Measurements from ENCODE around the gene KDELR1.

Gene KDELR1

GRCh38 chr19:48391100-48392005, at the start of gene KDELR1:
Gene KDELR1 (minus strand): TSS chr19:48391551. CDS start chr19:48391358, 193 bp downstream.
- in situ Hi-C loops (cut with MboI; ENCODE audit: low sequenced_read_pairs, unreplicated experiment): no loop called here
- peak; percentile 94 for DNase-seq (ENCODE audit: low spot score)
- TF ChIP-seq CTCF (IDR thresholded peaks at IDR 0.05; ENCODE audit: borderline replicate concordance, control extremely low read depth, extremely low read depth, insufficient read depth, missing control alignments): peak; percentile 90

GRCh38 chr19:48436586-48436985, 45.2 kb upstream of the KDELR1 start:
- no peak for TF ChIP-seq CTCF (IDR thresholded peaks at IDR 0.05; ENCODE audit: borderline replicate concordance, control extremely low read depth, extremely low read depth, insufficient read depth, missing control alignments)
- DNase-seq (ENCODE audit: low spot score): no peak
- in situ Hi-C loops (cut with MboI; ENCODE audit: low sequenced_read_pairs, unreplicated experiment): no loop called here

- no peak for TF ChIP-seq CTCF (IDR thresholded peaks at IDR 0.05; ENCODE audit: borderline replicate concordance, control extremely low read depth, extremely low read depth, insufficient read depth, missing control alignments)
- in situ Hi-C loops (cut with MboI; ENCODE audit: low sequenced_read_pairs, unreplicated experiment): no loop called here
- DNase-seq (ENCODE audit: low spot score): no peak
Observed at GRCh38 chr19:48433337-48433736, 42.0 kb upstream of the KDELR1 start.

- in situ Hi-C loops (cut with MboI; ENCODE audit: low sequenced_read_pairs, unreplicated experiment): no loop called here
- no peak for TF ChIP-seq CTCF (IDR thresholded peaks at IDR 0.05; ENCODE audit: borderline replicate concordance, control extremely low read depth, extremely low read depth, insufficient read depth, missing control alignments)
- no peak for DNase-seq (ENCODE audit: low spot score)
Observed at GRCh38 chr19:48428670-48429069, 37.3 kb upstream of the KDELR1 start.

GRCh38 chr19:48424694-48425219, 33.4 kb upstream of the KDELR1 start:
- peak; percentile 71 for DNase-seq (ENCODE audit: low spot score)
- in situ Hi-C loops (cut with MboI; ENCODE audit: low sequenced_read_pairs, unreplicated experiment): no loop called here
- no peak for TF ChIP-seq CTCF (IDR thresholded peaks at IDR 0.05; ENCODE audit: borderline replicate concordance, control extremely low read depth, extremely low read depth, insufficient read depth, missing control alignments)

GRCh38 chr19:48421548-48421947, 30.2 kb upstream of the KDELR1 start:
- in situ Hi-C loops (cut with MboI; ENCODE audit: low sequenced_read_pairs, unreplicated experiment): no loop called here
- DNase-seq (ENCODE audit: low spot score): no peak
- no peak for TF ChIP-seq CTCF (IDR thresholded peaks at IDR 0.05; ENCODE audit: borderline replicate concordance, control extremely low read depth, extremely low read depth, insufficient read depth, missing control alignments)

All from GM13976 (cell line).